ENCODE results near the gene KANSL1. TPM values are rescaled to one million over a fixed set of nuclear protein-coding genes. Genes with fewer than 3 reads are reported as not detected.

The KANSL1 gene
- total RNA-seq, 4 donors from 2014 or later, result 80.3 to 201 (median 146) TPM

GRCh38 chr17:46173153-46173552 lies 20.1 kb downstream of the KANSL1 start:
- TF ChIP-seq POLR2A (IDR thresholded peaks at IDR 0.05), result no peak
- TF ChIP-seq POLR2AphosphoS5 (IDR thresholded peaks at IDR 0.05), result no peak
- TF ChIP-seq CTCF (IDR thresholded peaks at IDR 0.05), result no peak
- TF ChIP-seq EP300 (IDR thresholded peaks at IDR 0.05; ENCODE audit: low read depth), result no peak
- no peak overlapping the region for H3K27ac ChIP-seq
- intact Hi-C loops (cut with DNase I; ENCODE audit: low total_unique reads), result no loop called here
- H3K36me3 ChIP-seq, result peaks cover 0 to 20% (median 10%) of the 10 kb centered on the region in 4 donors
- no peaks in the 10 kb centered on the region for H3K9me3 ChIP-seq
- no peak for DNase-seq
- in situ Hi-C loops (cut with MboI; ENCODE audit: low pct_ligation_motif_present in 1 of 4, low pct_unique_long_range_greater_than_20kb in 1 of 4, low sequenced_read_pairs in 3 of 4), result no loop called here
- 94 to 100% methylated on average over 1 to 2 of the region's 2 CpGs for WGBS, 2 donors (ENCODE audit: low coverage in 1 of 2)
- peaks cover 11 to 70% (median 27%) of the 10 kb centered on the region in 4 donors for H3K4me1 ChIP-seq
- H3K27me3 ChIP-seq, result no peaks in the 10 kb centered on the region
- no peak overlapping the region for H3K4me3 ChIP-seq

GRCh38 chr17:46171939-46172338 lies 21.3 kb downstream of the KANSL1 start:
- in situ Hi-C loops (cut with MboI; ENCODE audit: low pct_ligation_motif_present in 1 of 4, low pct_unique_long_range_greater_than_20kb in 1 of 4, low sequenced_read_pairs in 3 of 4) (no loop called here), intact Hi-C loops (cut with DNase I; ENCODE audit: low total_unique reads) (no loop called here)
- Histone ChIP-seq H3K4me1 (peaks cover 19 to 70% (median 30%) of the 10 kb centered on the region in 4 donors), H3K4me3 (no peak overlapping the region), H3K36me3 (peaks cover 0 to 20% (median 10%) of the 10 kb centered on the region in 4 donors), H3K27me3 (no peaks in the 10 kb centered on the region), H3K27ac (no peak overlapping the region), H3K9me3 (no peaks in the 10 kb centered on the region)
- no peak for DNase-seq
- TF ChIP-seq POLR2AphosphoS5 (IDR thresholded peaks at IDR 0.05) (no peak), EP300 (IDR thresholded peaks at IDR 0.05; ENCODE audit: low read depth) (no peak), CTCF (IDR thresholded peaks at IDR 0.05) (no peak), POLR2A (IDR thresholded peaks at IDR 0.05) (no peak)
- 92 to 100% methylated on average over 1 to 14 of the region's 14 CpGs for WGBS, 2 donors (ENCODE audit: low coverage in 1 of 2)

DNA sequence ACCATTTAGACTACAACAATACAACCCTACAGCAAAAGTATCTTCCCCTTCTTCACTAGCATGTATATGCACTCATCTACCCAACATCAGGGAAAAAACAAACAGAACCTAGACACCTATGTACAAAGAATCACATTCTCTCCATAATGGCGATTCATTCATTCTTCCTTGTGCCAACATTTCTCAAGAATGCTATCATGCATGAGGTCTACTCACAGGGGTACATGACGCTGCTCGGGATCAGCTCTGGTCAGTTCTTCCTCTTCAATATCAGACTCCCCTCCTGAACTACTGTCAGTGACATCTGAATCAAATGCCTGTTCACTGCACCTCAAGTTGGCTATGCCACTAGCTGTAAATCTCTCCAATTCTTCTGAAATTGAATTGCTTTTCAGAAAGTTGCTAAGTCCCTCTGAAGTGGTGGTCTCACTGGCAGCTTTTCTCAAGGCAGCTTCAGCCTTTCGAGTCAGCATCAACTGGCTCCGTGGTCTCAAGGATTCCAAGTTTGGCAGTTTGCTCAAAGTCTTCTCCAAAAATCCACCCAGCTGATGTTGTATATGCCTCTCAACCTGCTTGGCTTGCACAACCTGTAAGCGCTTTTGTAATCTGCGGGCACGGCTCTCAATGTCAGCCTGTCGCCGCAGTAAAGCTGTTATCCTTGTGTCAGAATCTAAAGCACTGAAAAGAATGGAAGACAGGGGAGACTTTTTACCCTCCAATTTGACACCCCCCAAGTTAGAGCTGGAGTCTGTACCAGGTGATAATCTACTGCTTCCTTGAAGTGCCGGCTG lies 22.4 kb downstream of the KANSL1 start:
- Histone ChIP-seq H3K27me3 (no peaks in the 10 kb centered on the region), H3K27ac (no peak overlapping the region), H3K4me1 (peaks cover 17 to 71% (median 34%) of the 10 kb centered on the region in 4 donors), H3K4me3 (no peak overlapping the region), H3K9me3 (no peaks in the 10 kb centered on the region), H3K36me3 (peaks cover 0 to 20% (median 10%) of the 10 kb centered on the region in 4 donors)
- in situ Hi-C loops (cut with MboI; ENCODE audit: low pct_ligation_motif_present in 1 of 4, low pct_unique_long_range_greater_than_20kb in 1 of 4, low sequenced_read_pairs in 3 of 4) (no loop called here), intact Hi-C loops (cut with DNase I; ENCODE audit: low total_unique reads) (no loop called here)
- DNase-seq, result no peak
- TF ChIP-seq CTCF (IDR thresholded peaks at IDR 0.05) (no peak), EP300 (IDR thresholded peaks at IDR 0.05; ENCODE audit: low read depth) (no peak), POLR2AphosphoS5 (IDR thresholded peaks at IDR 0.05) (no peak), POLR2A (IDR thresholded peaks at IDR 0.05) (no peak)
- 88 to 95% methylated on average over 5 to 11 of the region's 11 CpGs for WGBS, 2 donors (ENCODE audit: low coverage in 1 of 2)

- Histone ChIP-seq H3K4me1 (peaks cover 20 to 71% (median 39%) of the 10 kb centered on the region in 4 donors), H3K27ac (no peak overlapping the region), H3K27me3 (no peaks in the 10 kb centered on the region), H3K36me3 (peaks cover 0 to 20% (median 10%) of the 10 kb centered on the region in 4 donors), H3K9me3 (no peaks in the 10 kb centered on the region), H3K4me3 (no peak overlapping the region)
- no peak for DNase-seq
- TF ChIP-seq EP300 (IDR thresholded peaks at IDR 0.05; ENCODE audit: low read depth) (no peak), POLR2A (IDR thresholded peaks at IDR 0.05) (no peak), POLR2AphosphoS5 (IDR thresholded peaks at IDR 0.05) (no peak), CTCF (IDR thresholded peaks at IDR 0.05) (no peak)
- intact Hi-C loops (cut with DNase I; ENCODE audit: low total_unique reads), result no loop called here
- WGBS, 2 donors (ENCODE audit: low coverage in 1 of 2), result 90 to 92% methylated on average over 9 of the region's 9 CpGs
- in situ Hi-C loops (cut with MboI; ENCODE audit: low pct_ligation_motif_present in 1 of 4, low pct_unique_long_range_greater_than_20kb in 1 of 4, low sequenced_read_pairs in 3 of 4), result no loop called here
These were observed 23.2 kb downstream of the KANSL1 start for GRCh38 chr17:46169913-46170638.

All from transverse colon (tissue), 4 donors.